ENCODE results near the gene TLN1. TPM values are rescaled to one million over a fixed set of nuclear protein-coding genes. Genes with fewer than 3 reads are reported as not detected.

TLN1 gene
- total RNA-seq, 3 donors from 2014 or later (not counting 1 experiment from before 2014, with no cell fraction given) = 509 to 552 (median 528) TPM

- ATAC-seq = peak in 1 of 3 donors; percentile 35
- Mint-ChIP-seq H3K27ac (peak overlapping the region; percentile 78 to 84), H3K9me3 (no peaks in the 10 kb centered on the region)
These were observed 40.7 kb downstream of the TLN1 start for GRCh38 chr9:35691334-35691650.

GRCh38 chr9:35690614-35691333 lies 41.2 kb downstream of the TLN1 start:
- Mint-ChIP-seq H3K36me3 (no peaks in the 10 kb centered on the region), H3K9me3 (no peaks in the 10 kb centered on the region), H3K4me3 (peak overlapping the region; percentile 90), H3K4me1 (peaks cover 0 to 25% of the 10 kb centered on the region in 2 donors), H3K27me3 (ENCODE audit: low read depth in 2 of 2) (no peaks in the 10 kb centered on the region), H3K27ac (peak overlapping the region; percentile 78 to 84)
- no peak for TF ChIP-seq CTCF (IDR thresholded peaks at IDR 0.05)
- Histone ChIP-seq H3K27ac (ENCODE audit: low read length) (peak overlapping the region; percentile 47), H3K4me3 (ENCODE audit: low read length) (peak overlapping the region; percentile 78), H3K27me3 (ENCODE audit: control insufficient read depth, insufficient read depth, low read length) (no peaks in the 10 kb centered on the region), H3K36me3 (ENCODE audit: control insufficient read depth, insufficient read depth, low read length) (peaks cover 2% of the 10 kb centered on the region), H3K9me3 (ENCODE audit: control insufficient read depth, insufficient read depth, low read length) (no peaks in the 10 kb centered on the region), H3K4me1 (ENCODE audit: control insufficient read depth, insufficient read depth, low read length) (peaks cover 17% of the 10 kb centered on the region)
- intact Hi-C loops (cut with micrococcal nuclease) = no loop called here
- peak; percentile 61 to 68 (median 65) for ATAC-seq
- under 1% methylated on average over 61 of the region's 61 CpGs for WGBS (ENCODE audit: insufficient coverage)
- peak; percentile 19 to 56 for DNase-seq

More at GRCh38 chr9:35691334-35691650, 40.7 kb downstream of the TLN1 start:
- peaks cover 18% of the 10 kb centered on the region for H3K4me1 ChIP-seq (ENCODE audit: control insufficient read depth, insufficient read depth, low read length)
- WGBS (ENCODE audit: insufficient coverage) = 27% methylated on average over 10 of the region's 10 CpGs
- peak overlapping the region; percentile 47 for H3K27ac ChIP-seq (ENCODE audit: low read length)
- no peaks in the 10 kb centered on the region for H3K9me3 ChIP-seq (ENCODE audit: control insufficient read depth, insufficient read depth, low read length)
- H3K36me3 Mint-ChIP-seq = no peaks in the 10 kb centered on the region
- H3K4me1 Mint-ChIP-seq = peaks cover under 1 to 26% of the 10 kb centered on the region in 2 donors
- no peaks in the 10 kb centered on the region for H3K27me3 Mint-ChIP-seq (ENCODE audit: low read depth in 2 of 2)
- no peak for DNase-seq
- peak overlapping the region; percentile 78 for H3K4me3 ChIP-seq (ENCODE audit: low read length)
- TF ChIP-seq CTCF (IDR thresholded peaks at IDR 0.05) = no peak
- H3K27me3 ChIP-seq (ENCODE audit: control insufficient read depth, insufficient read depth, low read length) = no peaks in the 10 kb centered on the region
- H3K4me3 Mint-ChIP-seq = peak overlapping the region; percentile 90
- peaks cover 7% of the 10 kb centered on the region for H3K36me3 ChIP-seq (ENCODE audit: control insufficient read depth, insufficient read depth, low read length)
- intact Hi-C loops (cut with micrococcal nuclease) = no loop called here

GRCh38 chr9:35690294-35690613 lies 41.7 kb downstream of the TLN1 start:
- H3K27ac Mint-ChIP-seq = peak overlapping the region in 1 of 2 donors; percentile 84
- WGBS (ENCODE audit: insufficient coverage) = 3% methylated on average over 21 of the region's 21 CpGs

More at GRCh38 chr9:35690294-35690613, 41.7 kb downstream of the TLN1 start:
- intact Hi-C loops (cut with micrococcal nuclease) = no loop called here
- peak in 2 of 3 donors; percentile 7 to 24 for ATAC-seq
- H3K36me3 ChIP-seq (ENCODE audit: control insufficient read depth, insufficient read depth, low read length) = peaks cover under 1% of the 10 kb centered on the region
- Mint-ChIP-seq H3K4me3 (peak overlapping the region; percentile 84), H3K4me1 (peaks cover 0 to 25% of the 10 kb centered on the region in 2 donors), H3K9me3 (no peaks in the 10 kb centered on the region), H3K36me3 (no peaks in the 10 kb centered on the region), H3K27me3 (ENCODE audit: low read depth in 2 of 2) (no peaks in the 10 kb centered on the region)
- TF ChIP-seq CTCF (IDR thresholded peaks at IDR 0.05) = no peak
- DNase-seq = peak in 1 of 2 donors; percentile 33
- H3K27me3 ChIP-seq (ENCODE audit: control insufficient read depth, insufficient read depth, low read length) = no peaks in the 10 kb centered on the region
- peaks cover 17% of the 10 kb centered on the region for H3K4me1 ChIP-seq (ENCODE audit: control insufficient read depth, insufficient read depth, low read length)
- no peak overlapping the region for H3K27ac ChIP-seq (ENCODE audit: low read length)
- H3K9me3 ChIP-seq (ENCODE audit: control insufficient read depth, insufficient read depth, low read length) = no peaks in the 10 kb centered on the region
- peak overlapping the region; percentile 78 for H3K4me3 ChIP-seq (ENCODE audit: low read length)

Data from natural killer cell (primary cell).